Measurements from ENCODE around the gene SDC3. TPM values are rescaled to one million over a fixed set of nuclear protein-coding genes. Genes with fewer than 3 reads are reported as not detected.

The SDC3 gene
- total and polyA plus RNA-seq, 2 of the 8 experiments (the other 6 are each of a cell fraction or from before 2014, with no cell fraction given): 7.0 to 27.0 TPM

- TF ChIP-seq CHD7 (IDR thresholded peaks at IDR 0.05; ENCODE audit: insufficient replicate concordance, low read length) (no peak), TAF7 (optimal IDR thresholded peaks at IDR 0.05; ENCODE audit: borderline replicate concordance, low read depth, low read length) (no peak), GABPA (IDR thresholded peaks at IDR 0.05; ENCODE audit: borderline replicate concordance, insufficient read depth, low read length) (no peak), CBX5 (IDR thresholded peaks at IDR 0.05; ENCODE audit: low read depth, low read length) (no peak), SIX5 (IDR thresholded peaks at IDR 0.05; ENCODE audit: low read depth, low read length) (no peak), EZH2 (IDR thresholded peaks at IDR 0.05; ENCODE audit: low read depth, low read length, severe bottlenecking) (no peak)
Measured at GRCh38 chr1:30879940-30880677, 28.4 kb downstream of the SDC3 start (continued).
